ENCODE results near the gene STAB1. TPM values are rescaled to one million over a fixed set of nuclear protein-coding genes. Genes with fewer than 3 reads are reported as not detected.

The STAB1 gene
- total RNA-seq, 1 experiment from 2014 or later = not detected

DNA sequence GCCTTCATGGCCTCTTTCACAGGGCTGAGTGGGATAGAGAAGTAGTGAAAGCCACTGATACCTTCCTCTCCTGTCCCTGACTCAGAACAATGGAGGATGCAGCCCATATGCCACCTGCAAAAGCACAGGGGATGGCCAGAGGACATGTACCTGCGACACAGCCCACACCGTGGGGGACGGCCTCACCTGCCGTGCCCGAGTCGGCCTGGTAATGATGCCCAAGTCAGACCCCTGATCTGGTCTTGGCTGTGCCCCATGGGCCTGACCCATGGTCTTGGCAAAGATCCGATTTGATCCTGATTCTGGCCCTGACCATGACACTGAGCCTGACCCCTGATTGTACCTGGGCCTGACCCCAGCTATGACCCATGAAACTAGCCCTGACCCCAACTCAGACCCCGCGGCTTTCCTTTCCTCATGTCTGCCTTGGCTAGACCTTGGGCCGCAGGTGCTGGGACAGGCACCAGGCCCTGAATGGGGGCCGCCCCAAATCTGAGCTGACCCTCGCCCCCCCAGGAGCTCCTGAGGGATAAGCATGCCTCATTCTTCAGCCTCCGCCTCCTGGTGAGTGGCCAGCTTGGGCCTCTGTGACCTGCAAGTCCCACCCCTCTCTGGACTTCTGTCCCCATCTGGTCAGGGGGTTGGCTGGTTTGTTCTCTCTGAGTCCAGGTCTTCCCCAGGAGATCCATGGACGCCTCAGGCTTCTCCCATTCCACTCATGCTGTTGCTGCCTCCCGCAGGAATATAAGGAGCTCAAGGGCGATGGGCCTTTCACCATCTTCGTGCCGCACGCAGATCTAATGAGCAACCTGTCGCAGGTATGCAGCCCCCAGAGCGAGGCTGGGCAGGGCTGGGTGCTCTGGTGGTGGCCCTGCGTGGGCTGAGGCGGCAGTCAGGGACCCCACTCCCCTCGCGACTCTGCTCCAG is 22.9 kb downstream of the STAB1 start:
- no peaks in the 10 kb centered on the region for H3K9me3 ChIP-seq (replicated peaks)
- H3K27ac ChIP-seq = no peak overlapping the region
- DNase-seq (ENCODE audit: low read depth in 1 of 2, low spot score in 2 of 2) = no peak
- H3K4me3 ChIP-seq = no peak overlapping the region
- H3K27me3 ChIP-seq (replicated peaks) = no peaks in the 10 kb centered on the region
- no peaks in the 10 kb centered on the region for H3K4me1 ChIP-seq (replicated peaks)
- H3K36me3 ChIP-seq = no peaks in the 10 kb centered on the region

GRCh38 chr3:52518723-52519444 is 23.7 kb downstream of the STAB1 start:
- Histone ChIP-seq H3K27me3 (replicated peaks) (no peaks in the 10 kb centered on the region), H3K9me3 (replicated peaks) (no peaks in the 10 kb centered on the region), H3K4me1 (replicated peaks) (no peaks in the 10 kb centered on the region), H3K27ac (no peak overlapping the region), H3K36me3 (peaks cover 6% of the 10 kb centered on the region), H3K4me3 (no peak overlapping the region)
- no peak for DNase-seq (ENCODE audit: low read depth in 1 of 2, low spot score in 2 of 2)

GRCh38 chr3:52519445-52520140 is 24.5 kb downstream of the STAB1 start:
- Histone ChIP-seq H3K36me3 (peaks cover 13% of the 10 kb centered on the region), H3K4me3 (no peak overlapping the region), H3K9me3 (replicated peaks) (no peaks in the 10 kb centered on the region), H3K27ac (no peak overlapping the region), H3K27me3 (replicated peaks) (no peaks in the 10 kb centered on the region), H3K4me1 (replicated peaks) (no peaks in the 10 kb centered on the region)
- DNase-seq (ENCODE audit: low read depth in 1 of 2, low spot score in 2 of 2) = no peak

GRCh38 chr3:52520141-52520667 is 25.1 kb downstream of the STAB1 start:
- H3K9me3 ChIP-seq (replicated peaks) = no peaks in the 10 kb centered on the region
- no peaks in the 10 kb centered on the region for H3K27me3 ChIP-seq (replicated peaks)
- no peak for DNase-seq (ENCODE audit: low read depth in 1 of 2, low spot score in 2 of 2)
- H3K27ac ChIP-seq = no peak overlapping the region
- no peaks in the 10 kb centered on the region for H3K4me1 ChIP-seq (replicated peaks)
- H3K4me3 ChIP-seq = no peak overlapping the region
- H3K36me3 ChIP-seq = peaks cover 15% of the 10 kb centered on the region

- Histone ChIP-seq H3K9me3 (replicated peaks) (no peaks in the 10 kb centered on the region), H3K27me3 (replicated peaks) (no peaks in the 10 kb centered on the region), H3K4me1 (replicated peaks) (no peaks in the 10 kb centered on the region), H3K4me3 (no peak overlapping the region), H3K27ac (no peak overlapping the region), H3K36me3 (peaks cover 22% of the 10 kb centered on the region)
- DNase-seq (ENCODE audit: low read depth in 1 of 2, low spot score in 2 of 2) = no peak
These were observed 25.8 kb downstream of the STAB1 start for GRCh38 chr3:52520716-52521487.

DNA sequence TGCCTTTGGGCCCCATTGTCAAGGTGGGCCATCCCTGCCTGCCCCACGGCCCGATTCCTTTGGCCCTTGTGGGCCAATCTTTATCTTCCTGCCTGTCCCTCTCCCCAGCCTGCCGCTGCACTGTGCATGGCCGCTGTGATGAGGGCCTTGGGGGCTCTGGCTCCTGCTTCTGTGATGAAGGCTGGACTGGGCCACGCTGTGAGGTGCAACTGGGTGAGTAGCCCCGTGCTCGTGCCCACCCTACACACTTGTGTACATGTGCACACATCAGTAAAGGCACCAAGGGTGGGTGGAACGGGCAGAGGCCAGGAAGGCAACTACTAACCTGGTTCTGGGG is 26.3 kb downstream of the STAB1 start:
- no peaks in the 10 kb centered on the region for H3K27me3 ChIP-seq (replicated peaks)
- H3K9me3 ChIP-seq (replicated peaks) = no peaks in the 10 kb centered on the region
- no peak for DNase-seq (ENCODE audit: low read depth in 1 of 2, low spot score in 2 of 2)
- H3K27ac ChIP-seq = no peak overlapping the region
- no peaks in the 10 kb centered on the region for H3K4me1 ChIP-seq (replicated peaks)
- H3K36me3 ChIP-seq = peaks cover 27% of the 10 kb centered on the region
- no peak overlapping the region for H3K4me3 ChIP-seq

- DNase-seq (ENCODE audit: low read depth in 1 of 2, low spot score in 2 of 2) = no peak
- Histone ChIP-seq H3K4me1 (replicated peaks) (no peaks in the 10 kb centered on the region), H3K4me3 (no peak overlapping the region), H3K9me3 (replicated peaks) (no peaks in the 10 kb centered on the region), H3K36me3 (peaks cover 32% of the 10 kb centered on the region), H3K27ac (no peak overlapping the region), H3K27me3 (replicated peaks) (no peaks in the 10 kb centered on the region)
These were observed 26.9 kb downstream of the STAB1 start for GRCh38 chr3:52521881-52522650.

GRCh38 chr3:52522651-52523251 is 27.6 kb downstream of the STAB1 start:
- no peak overlapping the region for H3K27ac ChIP-seq
- no peak for DNase-seq (ENCODE audit: low read depth in 1 of 2, low spot score in 2 of 2)
- no peak overlapping the region for H3K4me3 ChIP-seq
- H3K27me3 ChIP-seq (replicated peaks) = no peaks in the 10 kb centered on the region
- H3K36me3 ChIP-seq = peaks cover 38% of the 10 kb centered on the region
- H3K9me3 ChIP-seq (replicated peaks) = no peaks in the 10 kb centered on the region
- no peaks in the 10 kb centered on the region for H3K4me1 ChIP-seq (replicated peaks)

DNA sequence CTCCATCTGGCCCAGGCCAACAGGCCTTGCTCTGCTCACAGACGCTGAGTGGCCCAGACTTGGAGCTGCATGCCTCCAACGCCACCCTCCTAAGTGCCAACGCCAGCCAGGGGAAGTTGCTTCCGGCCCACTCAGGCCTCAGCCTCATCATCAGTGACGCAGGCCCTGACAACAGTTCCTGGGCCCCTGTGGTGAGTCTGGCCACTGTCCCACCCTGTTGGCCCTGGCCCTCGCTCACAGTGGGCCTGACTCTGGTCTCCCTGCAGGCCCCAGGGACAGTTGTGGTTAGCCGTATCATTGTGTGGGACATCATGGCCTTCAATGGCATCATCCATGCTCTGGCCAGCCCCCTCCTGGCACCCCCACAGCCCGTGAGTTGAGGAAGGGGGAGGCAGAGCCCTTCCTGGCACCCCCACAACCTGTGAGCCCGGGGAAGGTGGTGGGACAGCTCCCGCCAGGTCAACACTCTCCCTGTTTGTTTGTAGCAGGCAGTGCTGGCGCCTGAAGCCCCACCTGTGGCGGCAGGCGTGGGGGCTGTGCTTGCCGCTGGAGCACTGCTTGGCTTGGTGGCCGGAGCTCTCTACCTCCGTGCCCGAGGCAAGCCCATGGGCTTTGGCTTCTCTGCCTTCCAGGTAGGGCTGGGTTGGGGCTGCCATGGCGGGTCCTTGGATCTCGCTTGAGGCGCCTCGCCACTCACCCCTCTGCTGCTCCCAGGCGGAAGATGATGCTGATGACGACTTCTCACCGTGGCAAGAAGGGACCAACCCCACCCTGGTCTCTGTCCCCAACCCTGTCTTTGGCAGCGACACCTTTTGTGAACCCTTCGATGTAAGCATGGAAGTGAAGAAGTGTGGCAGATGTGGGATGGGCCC is 28.5 kb downstream of the STAB1 start:
- no peaks in the 10 kb centered on the region for H3K4me1 ChIP-seq (replicated peaks)
- H3K36me3 ChIP-seq = peaks cover 45% of the 10 kb centered on the region
- no peaks in the 10 kb centered on the region for H3K27me3 ChIP-seq (replicated peaks)
- H3K27ac ChIP-seq = no peak overlapping the region
- no peak overlapping the region for H3K4me3 ChIP-seq
- no peak for DNase-seq (ENCODE audit: low read depth in 1 of 2, low spot score in 2 of 2)
- H3K9me3 ChIP-seq (replicated peaks) = no peaks in the 10 kb centered on the region

DNA sequence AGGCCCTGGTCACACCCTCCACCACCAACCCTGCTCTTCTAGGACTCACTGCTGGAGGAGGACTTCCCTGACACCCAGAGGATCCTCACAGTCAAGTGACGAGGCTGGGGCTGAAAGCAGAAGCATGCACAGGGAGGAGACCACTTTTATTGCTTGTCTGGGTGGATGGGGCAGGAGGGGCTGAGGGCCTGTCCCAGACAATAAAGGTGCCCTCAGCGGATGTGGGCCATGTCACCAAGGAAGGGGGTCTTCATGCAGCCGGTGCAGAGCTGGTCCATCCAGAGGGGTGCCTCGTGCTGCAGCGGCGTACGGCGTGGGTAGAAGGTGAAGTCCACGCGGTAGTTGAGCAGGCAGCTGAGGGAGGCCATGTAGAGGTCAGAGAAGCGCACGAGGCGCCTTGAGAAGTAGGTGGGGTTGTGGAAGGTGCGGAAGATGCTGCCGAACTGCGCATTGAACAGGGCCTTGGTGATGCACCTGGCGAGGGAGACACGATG is 29.2 kb downstream of the STAB1 start:
- DNase-seq (ENCODE audit: low read depth in 1 of 2, low spot score in 2 of 2) = no peak
- Histone ChIP-seq H3K36me3 (peaks cover 52% of the 10 kb centered on the region), H3K4me1 (replicated peaks) (no peaks in the 10 kb centered on the region), H3K4me3 (no peak overlapping the region), H3K27me3 (replicated peaks) (no peaks in the 10 kb centered on the region), H3K27ac (no peak overlapping the region), H3K9me3 (replicated peaks) (no peaks in the 10 kb centered on the region)

- DNase-seq (ENCODE audit: low read depth in 1 of 2, low spot score in 2 of 2) = no peak
These were observed 29.9 kb downstream of the STAB1 start for GRCh38 chr3:52524752-52525679.

More at GRCh38 chr3:52524752-52525679, 29.9 kb downstream of the STAB1 start:
- no peaks in the 10 kb centered on the region for H3K9me3 ChIP-seq (replicated peaks)
- H3K36me3 ChIP-seq = peaks cover 52% of the 10 kb centered on the region
- H3K4me1 ChIP-seq (replicated peaks) = no peaks in the 10 kb centered on the region
- no peak overlapping the region for H3K4me3 ChIP-seq
- H3K27ac ChIP-seq = no peak overlapping the region
- no peaks in the 10 kb centered on the region for H3K27me3 ChIP-seq (replicated peaks)

Data from SJSA1 (cell line).